Measurements from ENCODE around the gene VPS39.
A peak's percentile ranks its signal among the peaks of the same experiment; 100 is the strongest.

The VPS39 gene

DNA sequence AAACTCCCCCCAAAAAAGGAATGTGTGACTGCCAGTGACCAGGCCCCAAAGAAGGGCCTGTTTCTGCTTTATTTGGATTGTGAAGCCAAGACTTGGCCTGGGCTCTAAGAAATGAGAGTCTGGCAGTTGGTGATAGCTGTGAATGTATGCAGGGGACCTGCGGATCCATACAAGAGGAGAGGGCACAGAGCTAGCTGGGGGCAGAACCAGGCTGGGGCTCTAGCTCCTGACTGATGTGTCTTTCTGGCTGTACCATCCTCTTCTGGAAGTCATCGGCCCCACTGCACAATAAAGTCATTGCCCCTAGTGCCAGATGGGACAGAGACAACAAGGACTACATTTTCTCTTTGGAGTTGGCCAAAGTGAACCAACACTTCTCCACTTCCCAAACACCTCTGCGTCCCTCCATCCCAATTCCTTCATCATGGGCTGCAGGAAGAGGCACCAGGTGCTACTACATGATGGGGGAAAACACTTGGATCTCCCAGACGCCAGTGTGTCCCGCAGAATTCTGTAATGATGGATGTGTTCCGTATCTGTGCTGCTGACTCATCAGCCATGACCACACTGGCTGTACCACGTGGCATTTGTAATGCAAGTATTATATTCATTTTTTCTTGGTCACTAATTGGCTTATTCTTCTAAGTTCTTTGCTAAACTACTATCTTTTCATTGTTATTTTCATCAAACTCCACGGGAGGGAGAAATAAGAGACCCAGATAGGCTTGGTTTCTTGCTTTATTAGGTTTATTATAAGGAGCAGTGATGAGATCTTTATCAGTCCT, 49.9 kb downstream of the VPS39 start:
- DNase-seq (ENCODE audit: low read depth) = peak; percentile 82

DNA sequence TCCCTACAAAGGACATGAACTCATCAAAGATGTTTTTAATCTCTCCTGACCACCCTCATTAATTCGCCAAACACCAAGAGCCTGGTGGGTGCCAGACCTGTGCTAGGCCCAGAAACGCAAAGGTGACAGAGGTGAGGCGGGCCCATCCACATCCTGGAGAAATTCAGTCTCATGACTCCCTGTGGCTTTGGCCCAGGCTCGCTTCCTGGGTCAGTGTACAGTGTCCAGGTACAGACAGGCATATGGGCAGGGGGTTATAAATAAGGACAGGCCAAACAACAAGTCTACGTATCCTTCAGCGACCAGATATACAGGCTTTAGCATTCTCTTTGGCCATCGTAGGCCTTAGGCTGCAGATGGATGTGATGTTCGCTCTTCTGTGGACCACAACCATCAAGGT, 50.7 kb downstream of the VPS39 start:
- DNase-seq (ENCODE audit: low read depth) = no peak

DNA sequence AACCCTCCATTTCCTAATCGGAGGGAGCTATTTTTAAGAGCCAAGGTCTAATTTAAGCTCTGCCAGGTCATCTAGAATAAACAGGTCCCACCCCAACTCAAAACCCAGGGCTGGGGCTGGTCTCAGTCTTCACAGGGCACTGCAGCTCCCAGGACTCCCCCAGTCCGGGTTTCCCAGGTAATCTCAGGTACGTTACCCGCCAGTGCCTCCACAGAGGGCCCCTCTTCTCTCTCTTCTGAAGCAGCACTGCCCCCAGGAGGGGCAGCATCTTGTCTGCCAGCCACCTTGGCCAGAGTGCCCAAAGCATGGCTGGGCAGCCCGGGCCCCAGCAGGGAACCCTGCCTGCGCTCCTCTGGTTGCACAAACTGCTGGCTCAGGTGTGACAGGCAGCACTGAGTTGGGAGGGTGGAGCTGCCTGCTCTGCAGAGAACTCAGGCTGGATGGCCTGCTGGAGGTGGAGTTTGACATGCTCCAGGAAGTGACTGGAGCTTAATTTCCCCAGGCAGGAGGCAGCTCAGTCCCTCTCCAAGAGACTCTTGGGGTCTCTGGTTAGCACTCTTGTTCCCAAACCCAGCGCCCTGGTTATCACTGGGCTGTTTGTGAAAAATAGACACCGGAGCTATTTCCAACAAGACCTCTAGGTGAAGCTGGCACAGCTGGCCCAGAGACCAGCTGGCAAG, 51.7 kb downstream of the VPS39 start, which contains the start of gene PLA2G4F:
PLA2G4F (minus strand) TSS at position 394 of the 680 bp plus-strand sequence; CDS start at position 307, 87 bp downstream.
- no peak for DNase-seq (ENCODE audit: low read depth)

DNA sequence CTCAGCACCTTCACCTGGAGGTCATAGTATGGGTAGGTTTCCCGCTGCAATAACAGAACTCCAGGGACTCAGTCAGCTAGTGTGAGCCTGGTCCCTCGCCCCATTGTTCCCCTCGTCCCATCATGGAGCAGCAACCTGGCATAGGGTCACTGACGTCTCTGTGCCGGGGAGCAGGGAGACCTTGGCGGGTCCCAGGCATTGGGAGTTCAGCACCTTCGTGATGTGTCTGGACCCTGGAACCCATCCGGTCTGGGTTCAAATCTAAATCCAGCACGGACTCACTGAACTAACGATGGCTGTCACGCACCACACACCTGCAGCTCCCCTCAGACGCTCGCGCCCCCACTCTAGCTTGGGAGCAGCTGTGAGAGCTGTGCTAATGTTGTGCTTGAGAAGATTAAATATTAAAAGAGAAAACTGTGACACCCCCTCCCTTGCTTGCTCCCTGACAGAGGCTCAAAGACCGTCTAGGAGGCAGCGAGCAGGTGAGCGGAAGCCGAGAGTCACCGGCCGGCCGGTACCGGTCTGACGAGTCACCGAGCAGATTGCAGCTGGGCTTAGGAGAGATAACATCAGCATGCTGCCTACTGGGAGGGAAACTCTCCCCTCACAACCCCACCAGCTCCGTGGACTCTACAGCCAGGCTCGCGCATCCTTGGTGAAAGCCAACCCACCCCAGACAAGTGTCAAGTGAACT, 52.4 kb downstream of the VPS39 start:
- DNase-seq (ENCODE audit: low read depth) = no peak

DNA sequence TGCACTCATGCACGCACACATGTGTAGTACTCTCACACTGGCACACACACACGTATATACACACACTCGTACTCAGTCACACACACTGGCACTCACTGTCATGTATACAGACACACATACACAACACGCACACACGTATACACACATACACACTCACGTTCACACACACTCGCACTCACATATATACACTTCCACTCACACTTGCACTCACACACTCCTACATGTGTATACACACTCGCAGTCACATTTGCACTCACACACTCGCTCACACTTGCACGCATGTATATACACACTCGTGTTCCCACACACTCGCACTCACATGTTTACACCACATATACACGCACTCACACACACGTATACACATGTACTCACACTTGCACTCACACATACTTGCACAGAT, 53.1 kb downstream of the VPS39 start:
- no peak for DNase-seq (ENCODE audit: low read depth)

DNA sequence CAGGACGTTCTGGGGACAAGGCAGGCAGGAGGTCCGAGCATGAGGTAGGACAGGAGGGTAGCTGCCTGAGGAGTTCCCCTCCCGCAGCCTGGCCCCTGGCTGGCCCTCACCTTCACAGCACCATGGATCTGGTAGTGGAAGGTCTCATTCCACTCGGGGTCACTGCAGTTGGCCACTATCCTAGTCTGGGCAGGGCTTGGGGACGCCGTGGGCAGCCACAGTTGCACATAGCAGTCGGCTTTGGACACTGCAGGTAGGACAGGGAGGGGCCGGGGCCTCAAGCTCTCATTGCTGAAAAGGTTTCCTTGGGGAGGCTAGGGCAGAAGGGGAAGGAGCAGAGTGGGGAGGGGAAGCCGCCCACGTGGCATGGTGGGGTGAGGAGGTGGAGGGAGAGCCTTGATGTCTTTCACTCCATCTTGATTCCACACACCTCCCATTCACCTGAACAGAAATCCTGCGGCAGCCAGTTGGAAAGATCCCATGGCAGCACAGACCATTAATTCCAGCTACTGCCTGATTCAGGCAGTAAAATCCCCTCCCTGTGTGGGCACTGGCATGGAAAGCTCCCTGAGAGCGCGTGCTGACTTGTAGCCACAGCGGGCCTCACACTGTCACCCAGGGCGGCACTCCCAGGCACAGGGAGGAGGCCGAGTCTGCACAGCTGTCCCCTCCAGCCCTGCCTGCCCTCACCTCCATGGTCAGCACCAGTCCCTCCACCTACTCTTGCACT, 53.7 kb downstream of the VPS39 start:
- no peak for DNase-seq (ENCODE audit: low read depth)

DNA sequence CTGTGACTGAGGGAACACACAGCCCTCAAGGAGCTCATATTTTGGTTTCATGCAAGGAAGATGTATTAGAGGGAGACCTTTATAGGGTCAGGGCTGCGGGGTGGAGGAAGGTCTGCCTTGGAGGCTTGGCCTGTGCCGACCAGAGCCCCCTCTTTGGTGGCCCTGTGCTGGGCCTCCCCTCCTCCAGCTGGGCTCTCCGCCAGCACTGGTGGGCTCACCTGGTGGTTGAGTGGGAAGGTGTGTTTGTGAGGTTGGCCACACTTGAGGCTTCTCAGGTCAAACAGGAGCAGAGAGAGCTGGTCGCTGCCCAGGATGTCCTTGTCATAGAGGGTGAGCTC, 54.3 kb downstream of the VPS39 start:
- no peak for DNase-seq (ENCODE audit: low read depth)

DNA sequence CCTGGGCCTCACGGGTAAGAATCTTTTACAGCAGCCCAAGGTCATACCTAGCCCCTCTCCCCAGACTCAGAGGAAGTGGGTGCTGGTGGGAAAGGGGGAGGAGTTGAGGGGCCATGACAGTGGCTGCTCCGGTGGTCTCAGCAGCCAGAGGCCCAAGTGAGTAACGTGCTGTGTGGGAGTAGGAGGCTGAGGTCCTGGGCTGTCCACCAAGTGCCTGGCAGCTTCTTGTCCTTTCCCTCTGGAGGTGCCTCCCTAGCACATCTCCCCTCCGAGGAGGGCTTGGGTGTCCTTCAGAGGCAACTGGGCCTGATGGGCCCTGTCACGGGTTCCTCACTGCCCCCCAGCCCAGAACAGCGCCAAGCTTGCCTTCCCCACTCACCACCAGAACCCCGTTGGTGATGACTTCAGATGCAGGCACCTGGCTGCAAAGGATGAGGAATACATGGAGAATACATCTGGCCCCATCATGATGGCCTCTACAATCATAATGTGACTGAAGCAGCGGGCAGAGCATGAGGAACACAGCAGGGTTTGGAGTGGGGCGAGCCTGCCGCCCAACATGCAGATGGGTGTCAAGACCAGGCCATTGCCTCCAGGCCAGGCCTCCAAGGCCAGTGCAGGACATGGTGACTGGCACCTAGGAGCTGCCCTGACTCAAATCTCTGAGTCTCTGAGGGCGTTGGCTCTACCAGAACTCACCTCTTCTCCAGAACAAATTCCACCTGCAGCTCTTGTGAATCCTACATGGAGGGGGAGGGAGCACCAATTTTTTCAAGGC, 55.0 kb downstream of the VPS39 start:
- no peak for DNase-seq (ENCODE audit: low read depth)

DNA sequence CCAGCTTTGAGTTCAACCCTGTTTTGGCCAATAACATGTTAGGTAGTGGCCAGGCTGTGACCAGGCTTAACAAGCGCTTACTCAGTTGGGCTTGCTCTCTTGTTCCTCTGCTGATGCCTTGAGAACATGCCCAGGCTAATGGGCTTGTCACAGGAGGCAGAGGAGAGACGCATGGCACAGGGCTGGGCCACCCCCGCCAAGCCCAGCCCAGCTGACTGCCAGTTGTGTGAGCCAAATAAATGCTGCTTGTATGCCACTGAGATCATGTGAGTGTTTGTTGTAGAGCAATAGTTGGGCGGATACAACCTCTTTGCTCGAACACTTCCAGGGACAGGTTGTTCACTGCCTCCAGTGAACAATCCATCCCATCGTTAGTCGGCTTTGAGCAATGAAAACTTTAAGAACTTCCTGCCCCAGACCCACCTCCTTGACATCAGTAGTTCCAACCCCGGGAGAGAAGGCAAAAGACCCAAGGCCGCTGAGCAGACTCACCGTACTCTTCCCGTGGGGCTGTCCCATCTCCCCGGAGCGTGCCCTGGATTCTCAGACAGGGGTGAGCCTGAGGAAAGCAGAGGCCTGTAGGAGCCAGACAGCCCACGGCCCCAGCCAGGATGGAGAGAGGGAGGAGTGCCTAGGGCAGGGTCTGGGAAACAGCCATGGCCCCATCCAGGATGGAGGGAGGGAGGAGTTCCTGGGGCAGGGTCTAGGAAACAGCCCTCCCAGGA, 55.7 kb downstream of the VPS39 start:
- DNase-seq (ENCODE audit: low read depth) = no peak

DNA sequence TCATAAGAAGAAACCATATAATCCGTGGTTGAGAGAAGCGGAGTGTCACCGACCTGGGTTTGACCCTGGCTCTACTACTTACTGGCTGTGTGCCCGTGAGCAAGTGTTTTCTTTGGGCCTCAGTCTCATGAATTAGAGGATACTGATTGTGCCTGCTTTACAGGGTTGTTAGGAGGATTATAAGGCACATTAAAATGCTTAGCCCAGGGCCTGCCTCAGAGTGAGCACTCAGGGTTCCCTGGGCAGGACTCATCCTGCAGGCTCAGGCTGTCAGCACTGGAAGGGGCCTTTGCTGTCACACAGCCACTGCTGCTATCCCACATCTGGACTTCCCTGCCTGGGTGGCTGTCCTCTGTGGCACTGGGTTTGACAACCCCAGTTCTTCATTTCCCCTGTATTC, 56.4 kb downstream of the VPS39 start:
- DNase-seq (ENCODE audit: low read depth) = peak; percentile 34

DNA sequence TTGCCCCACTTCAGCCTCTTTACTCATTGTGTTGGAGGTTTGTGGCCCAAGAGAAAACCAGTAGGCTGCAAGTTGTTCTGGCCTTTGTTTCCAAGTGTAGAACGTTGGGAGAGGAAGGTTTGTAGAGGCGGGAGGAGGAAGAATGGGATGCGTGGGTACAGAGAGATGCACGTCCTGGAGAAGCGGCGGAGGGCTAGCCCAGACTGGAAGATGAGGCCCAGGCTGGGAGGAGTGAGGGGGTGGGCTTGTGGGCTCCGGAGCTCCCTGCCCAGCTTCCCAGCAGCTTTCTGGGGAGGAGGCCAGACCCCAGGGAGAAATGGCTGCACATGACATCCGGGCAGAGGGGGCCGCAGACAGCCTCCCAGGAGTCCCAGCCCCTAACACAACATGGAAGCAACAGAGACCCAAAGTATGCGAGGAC, 57.0 kb downstream of the VPS39 start:
- DNase-seq (ENCODE audit: low read depth) = no peak

DNA sequence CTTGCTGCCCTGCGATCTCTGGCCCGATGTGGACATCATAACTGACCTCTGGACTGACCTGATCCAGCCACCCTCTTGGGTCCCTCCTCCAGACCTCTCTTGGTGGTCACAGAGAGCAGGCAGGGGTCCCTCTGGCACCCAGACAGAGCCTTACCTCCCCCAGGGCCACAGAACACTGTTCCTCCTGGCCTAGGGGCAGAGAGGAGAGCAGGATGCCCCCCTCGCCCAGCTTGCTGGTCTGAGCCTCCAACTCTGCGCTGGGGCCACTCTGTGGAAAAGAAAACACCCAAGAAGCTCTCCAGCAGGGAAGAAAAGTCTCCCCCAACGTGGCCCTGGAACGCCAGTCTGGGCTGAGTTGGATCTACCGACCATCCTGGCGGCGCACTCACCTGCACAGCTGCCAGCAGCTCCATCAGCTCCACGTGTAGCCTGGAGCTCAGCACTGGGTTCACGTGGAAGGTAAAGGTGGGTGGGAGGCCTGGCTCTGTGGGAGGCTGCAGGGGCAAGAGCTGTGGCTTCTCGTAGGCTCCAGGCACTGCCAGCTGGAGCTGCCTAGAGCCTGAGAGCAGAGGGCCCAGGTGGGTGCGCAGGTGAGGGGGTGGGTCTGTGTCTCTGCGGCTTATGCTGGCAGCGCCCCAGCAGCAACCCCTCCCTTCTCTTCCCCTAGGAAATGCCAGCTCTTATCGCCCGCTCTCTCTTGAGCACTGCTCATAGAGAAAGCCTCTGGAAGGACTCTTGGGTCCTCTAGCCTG, 57.7 kb downstream of the VPS39 start:
- no peak for DNase-seq (ENCODE audit: low read depth)

DNA sequence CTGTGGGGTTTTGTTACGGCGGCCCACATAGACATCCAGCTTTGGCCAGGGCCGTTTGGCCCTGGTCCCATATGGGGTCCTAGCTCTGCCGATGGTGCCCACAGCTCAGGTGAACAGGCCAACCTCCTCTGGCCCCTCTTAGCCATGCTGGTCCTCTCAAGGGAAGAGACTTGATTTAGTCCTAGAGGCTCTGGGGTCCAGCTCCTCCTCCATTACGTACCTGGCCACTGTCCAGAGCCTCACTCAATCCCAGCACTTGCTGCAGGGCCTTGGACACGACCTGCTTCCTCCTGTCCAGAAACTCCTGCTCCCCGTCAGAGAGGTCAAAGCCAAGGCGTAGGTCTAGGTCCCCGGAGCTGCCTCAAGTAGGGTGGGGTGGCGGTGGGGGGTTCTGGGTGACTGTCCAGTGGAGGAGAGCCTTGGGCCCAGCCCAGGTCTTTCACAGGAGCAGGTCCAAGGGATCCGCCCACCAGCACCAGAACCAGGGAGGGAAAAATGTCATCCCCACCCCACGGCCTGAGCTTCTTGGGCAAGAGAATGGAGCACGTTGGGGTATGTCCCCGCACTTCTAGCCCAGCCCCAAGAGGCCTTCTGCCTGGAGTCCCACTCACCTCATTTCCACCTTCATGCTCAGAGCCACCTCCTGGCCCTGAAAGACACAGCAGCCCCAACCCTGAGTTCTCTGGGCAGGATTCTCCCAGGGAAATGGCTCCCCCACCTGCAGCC, 58.4 kb downstream of the VPS39 start:
- DNase-seq (ENCODE audit: low read depth) = no peak

DNA sequence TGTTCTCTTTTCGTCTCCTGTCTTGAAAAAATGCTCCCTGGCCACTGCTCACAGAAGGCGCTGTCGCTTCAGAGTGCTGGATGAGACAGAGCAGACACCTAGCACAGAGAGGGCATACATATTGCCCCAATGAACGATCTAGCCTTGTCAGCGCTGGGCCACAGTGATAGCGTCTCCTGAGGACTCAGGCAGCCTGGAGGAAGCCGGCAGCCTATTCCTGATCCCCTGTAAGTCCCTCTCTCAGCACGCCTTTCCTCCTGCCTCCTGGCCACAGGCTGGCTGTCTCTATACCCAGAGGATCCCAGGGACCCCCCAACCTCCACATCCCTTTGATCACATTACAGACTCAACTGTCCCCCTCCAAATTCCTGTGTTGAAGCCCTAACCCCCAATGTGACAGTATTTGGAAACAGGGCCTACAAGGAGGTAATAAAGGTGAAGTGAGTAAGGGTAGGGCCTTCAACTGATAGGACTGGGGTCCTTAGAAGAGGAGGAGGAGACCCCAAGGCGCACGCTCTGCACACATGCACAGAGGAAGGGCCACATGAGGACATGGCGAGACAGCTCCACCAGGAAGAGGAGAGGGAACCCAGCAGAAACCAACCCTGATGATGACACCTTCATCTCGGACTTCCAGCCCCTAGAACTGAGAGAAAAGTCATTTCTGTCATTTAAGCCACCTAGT, 59.2 kb downstream of the VPS39 start:
- DNase-seq (ENCODE audit: low read depth) = no peak

DNA sequence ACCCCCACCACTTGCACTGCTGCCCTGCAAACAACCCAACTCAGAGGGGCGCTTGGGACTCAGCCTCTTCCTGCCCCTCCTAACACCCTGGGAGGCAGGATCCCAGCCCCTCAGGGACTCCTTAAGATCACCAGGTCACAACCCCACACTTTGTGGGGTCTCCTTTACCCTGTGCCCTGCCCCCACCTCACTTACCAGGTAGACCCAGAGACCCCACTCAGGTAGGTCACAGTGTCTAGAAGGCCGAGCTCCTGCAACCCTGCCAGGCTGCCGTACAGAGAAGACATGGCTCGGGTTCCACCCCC, 60.7 kb downstream of the VPS39 start:
- no peak for DNase-seq (ENCODE audit: low read depth)

DNA sequence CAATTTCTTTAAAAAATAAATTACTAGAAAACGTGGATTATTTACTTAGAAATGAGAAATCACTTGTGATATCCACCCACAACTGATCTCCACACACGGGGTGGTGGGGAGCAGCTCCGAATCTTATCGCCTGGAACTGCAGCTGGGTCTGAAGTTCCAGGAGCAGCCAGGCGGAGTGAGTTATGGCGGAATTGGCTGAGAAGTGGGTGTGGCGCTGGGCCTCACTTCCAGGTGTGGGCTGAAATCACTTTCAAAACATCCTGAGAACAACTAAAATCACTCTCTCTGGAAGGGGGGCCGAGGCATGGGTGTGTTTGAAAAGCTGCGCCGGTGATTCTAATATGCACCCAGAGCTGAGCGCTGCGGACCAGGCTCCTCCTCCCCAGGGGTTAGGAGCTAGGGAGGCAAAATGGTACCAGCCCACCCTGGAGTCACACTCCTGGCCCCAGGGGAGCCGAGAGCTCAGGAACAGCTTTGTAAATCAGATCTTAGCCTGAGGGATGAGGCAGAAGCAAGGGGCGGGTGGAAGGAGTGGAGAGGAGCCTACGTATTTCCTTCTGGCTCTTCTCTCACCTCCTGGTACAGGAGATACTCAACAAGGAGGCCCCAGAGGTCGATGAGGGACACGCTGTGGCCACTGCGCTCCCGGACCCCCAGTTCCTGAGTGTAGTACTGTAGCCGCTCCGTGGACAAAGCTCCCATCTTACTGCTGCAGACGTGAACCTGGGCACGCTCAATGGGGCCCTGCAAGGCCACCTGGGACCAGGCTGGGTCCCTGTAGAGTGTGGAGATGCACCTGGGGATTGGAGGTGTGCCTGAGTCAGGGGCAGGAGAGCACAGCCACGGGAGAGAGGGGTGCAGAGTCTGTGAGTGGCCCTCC, 61.3 kb downstream of the VPS39 start:
- no peak for DNase-seq (ENCODE audit: low read depth)

DNA sequence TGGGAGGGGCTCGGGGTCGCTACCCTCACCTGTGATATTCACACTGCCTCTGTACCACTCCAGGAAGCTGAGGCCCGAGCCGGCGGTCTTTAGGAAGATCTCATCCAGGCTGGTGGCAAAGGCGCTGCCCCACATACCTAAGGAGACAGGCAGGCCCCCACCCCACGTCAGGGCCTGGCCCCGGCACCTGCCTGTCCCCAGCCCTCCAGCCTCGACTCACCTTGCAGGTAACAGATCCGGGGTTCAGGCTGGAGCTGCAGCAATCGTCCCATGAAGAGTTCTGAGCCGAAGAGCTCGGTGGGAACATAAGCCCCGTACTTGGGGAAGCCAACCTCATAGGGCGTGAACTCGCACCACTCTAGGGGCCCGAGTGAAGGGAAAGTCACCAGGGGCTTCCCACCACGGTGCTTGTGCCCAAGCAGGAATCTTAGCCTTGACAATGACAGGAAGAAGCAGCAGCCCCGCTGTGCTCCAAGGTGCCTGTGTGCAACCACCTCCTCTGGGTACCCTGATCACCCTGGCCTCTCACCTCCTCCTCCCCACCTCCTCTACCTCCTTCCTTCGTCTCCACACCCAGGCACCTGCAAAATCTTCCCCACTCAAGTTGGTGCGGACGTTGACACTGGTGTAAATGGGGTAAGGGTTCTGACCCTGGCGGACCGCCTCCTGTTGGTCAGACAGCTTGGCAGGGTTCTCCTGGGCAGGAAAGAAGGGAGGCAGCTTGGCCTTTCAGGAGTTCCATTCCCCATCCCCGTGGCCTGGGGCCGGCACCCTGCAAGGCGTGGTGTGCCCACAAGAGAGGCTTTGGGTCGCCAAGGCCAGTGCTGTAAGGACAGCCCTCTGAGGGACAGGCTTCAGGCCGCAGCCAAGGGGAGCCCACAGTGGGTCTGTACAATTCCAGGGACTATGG, 62.3 kb downstream of the VPS39 start:
- no peak for DNase-seq (ENCODE audit: low read depth)
